HG02642 (cell line): ENCODE data around the gene KCNN3.
"Not testable (repeated sequence)": the region's sequence is repeated elsewhere in the genome, so short reads cannot be mapped to it uniquely, and the experiment has no call there.

Experiments used
- ATAC-seq: cut with Tn5 transposase; IDR thresholded peaks from one replicate; pipeline ENCODE4 v1.9.1; 2021; ENCODE audit warnings: mild to moderate bottlenecking; ENCODE audit not compliant: unreplicated experiment, poor library complexity

The KCNN3 gene

GRCh38 chr1:154870115-154870571, at the start of gene KCNN3:
TSS of gene KCNN3 (minus strand) at chr1:154870281. CDS start at chr1:154869964, 317 bp downstream.
- peak; percentile 90 for ATAC-seq

GRCh38 chr1:154913273-154913672, 43.2 kb upstream of the KCNN3 start:
- no peak for ATAC-seq

GRCh38 chr1:154912755-154913154, 42.7 kb upstream of the KCNN3 start:
- ATAC-seq = no peak

- no peak for ATAC-seq
Measured at GRCh38 chr1:154911691-154912550, 41.8 kb upstream of the KCNN3 start.

GRCh38 chr1:154910851-154911250, 40.8 kb upstream of the KCNN3 start:
- ATAC-seq = no peak

GRCh38 chr1:154908937-154909336, 38.9 kb upstream of the KCNN3 start:
- no peak for ATAC-seq

GRCh38 chr1:154908129-154908528, 38.0 kb upstream of the KCNN3 start:
- ATAC-seq = not testable (repeated sequence)

- ATAC-seq = no peak
Measured at GRCh38 chr1:154906621-154907081, 36.6 kb upstream of the KCNN3 start.

GRCh38 chr1:154902938-154903566, 33.0 kb upstream of the KCNN3 start:
- no peak for ATAC-seq

GRCh38 chr1:154901591-154901990, 31.5 kb upstream of the KCNN3 start:
- no peak for ATAC-seq

- no peak for ATAC-seq
Measured at GRCh38 chr1:154899041-154899440, 29.0 kb upstream of the KCNN3 start.

- no peak for ATAC-seq
Measured at GRCh38 chr1:154896771-154897286, 26.7 kb upstream of the KCNN3 start.

- ATAC-seq = no peak
Measured at GRCh38 chr1:154895798-154896197, 25.7 kb upstream of the KCNN3 start.

- ATAC-seq = no peak
Measured at GRCh38 chr1:154891452-154891851, 21.4 kb upstream of the KCNN3 start.

- ATAC-seq = no peak
Measured at GRCh38 chr1:154888757-154889156, 18.7 kb upstream of the KCNN3 start.

GRCh38 chr1:154886281-154887015, 16.4 kb upstream of the KCNN3 start:
- no peak for ATAC-seq

- no peak for ATAC-seq
Measured at GRCh38 chr1:154884869-154885701, 15.0 kb upstream of the KCNN3 start.

GRCh38 chr1:154883919-154884868, 14.1 kb upstream of the KCNN3 start:
- no peak for ATAC-seq
